ENCODE data around the gene RC3H1.
"Not testable (repeated sequence)": the region's sequence is repeated elsewhere in the genome, so short reads cannot be mapped to it uniquely, and the experiment has no call there.

The RC3H1 gene

DNA sequence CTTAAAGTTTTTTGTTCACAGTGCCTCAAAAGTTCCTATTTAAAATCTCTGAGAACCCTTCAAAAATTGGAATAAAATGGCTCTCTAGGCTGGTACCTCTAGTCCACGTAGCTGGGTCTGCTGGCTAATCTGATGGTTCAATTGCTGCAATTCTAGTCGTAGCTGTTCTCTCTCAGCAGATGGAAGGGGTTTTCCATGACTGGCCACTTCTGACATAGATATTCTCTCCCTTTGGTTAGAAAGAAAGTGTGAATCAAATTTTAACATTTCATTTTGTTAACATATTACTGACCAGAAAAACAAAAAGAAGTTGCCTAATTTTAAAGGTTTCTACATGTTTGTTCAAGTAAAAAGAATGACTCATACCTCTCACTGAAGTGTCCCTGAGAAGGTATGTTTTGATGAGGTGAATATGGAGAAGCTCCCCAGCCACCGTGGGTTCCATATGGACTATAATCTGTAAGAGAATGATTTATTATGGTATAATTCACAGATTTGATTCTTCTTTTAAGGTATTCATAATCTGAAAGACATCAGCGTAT is 75.7 kb downstream of the RC3H1 start:
- no peak for DNase-seq

DNA sequence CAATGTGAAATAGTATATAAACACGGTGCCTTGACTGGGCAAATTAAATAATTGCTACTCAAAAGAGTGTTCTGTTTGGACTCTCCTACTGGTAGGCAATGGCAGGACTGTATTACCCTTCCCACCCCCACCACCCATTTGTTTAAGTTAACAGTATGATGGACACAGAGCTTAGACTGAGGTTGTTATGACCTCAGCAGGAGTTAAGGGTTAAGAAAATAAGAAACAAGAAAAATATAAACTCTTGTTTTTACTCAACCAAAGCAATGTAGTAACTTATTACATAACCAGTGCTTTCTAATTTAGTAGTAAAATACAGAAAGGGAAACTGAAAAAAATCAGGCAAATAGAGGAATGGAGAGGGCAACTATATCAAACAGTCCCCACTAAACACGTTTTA is 85.1 kb downstream of the RC3H1 start:
- DNase-seq, result no peak

DNA sequence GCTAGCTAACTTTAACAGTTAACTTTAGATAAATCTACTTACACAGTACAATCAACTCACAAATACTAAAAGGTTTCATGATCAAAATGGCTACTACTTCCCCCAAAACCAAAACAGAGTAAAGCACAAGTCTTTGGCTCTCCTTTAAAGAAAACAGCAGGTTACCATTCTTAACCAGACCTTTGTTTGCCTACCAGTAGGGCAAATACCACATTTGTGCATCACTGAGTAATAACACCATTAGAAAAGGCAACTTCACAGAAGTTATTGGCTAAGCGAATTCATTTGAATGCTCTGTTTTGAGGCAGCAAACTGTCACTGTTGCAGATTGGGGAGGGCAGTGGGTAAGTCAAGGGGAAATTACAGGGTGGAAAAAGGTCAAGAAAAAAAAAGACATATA is 87.7 kb downstream of the RC3H1 start:
- no peak for DNase-seq

DNA sequence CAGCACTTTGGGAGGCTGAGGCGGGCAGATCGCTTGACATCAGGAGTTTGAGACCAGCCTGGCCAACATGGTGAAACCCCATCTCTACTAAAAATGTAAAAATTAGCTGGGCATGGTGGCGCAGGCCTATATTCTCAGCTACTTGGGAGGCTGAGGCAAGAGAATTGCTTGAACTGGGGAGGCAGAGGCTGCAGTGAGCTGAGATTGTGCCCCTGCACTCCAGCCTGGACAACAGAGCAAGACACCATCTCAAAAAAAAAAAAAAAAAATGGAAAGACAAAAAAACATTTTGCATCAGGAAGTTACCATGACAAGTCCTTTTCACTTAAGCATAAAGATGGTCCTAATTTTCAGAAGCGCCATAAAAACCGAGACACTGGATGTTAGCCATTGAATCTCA is 91.6 kb downstream of the RC3H1 start:
- DNase-seq, result not testable (repeated sequence)

DNA sequence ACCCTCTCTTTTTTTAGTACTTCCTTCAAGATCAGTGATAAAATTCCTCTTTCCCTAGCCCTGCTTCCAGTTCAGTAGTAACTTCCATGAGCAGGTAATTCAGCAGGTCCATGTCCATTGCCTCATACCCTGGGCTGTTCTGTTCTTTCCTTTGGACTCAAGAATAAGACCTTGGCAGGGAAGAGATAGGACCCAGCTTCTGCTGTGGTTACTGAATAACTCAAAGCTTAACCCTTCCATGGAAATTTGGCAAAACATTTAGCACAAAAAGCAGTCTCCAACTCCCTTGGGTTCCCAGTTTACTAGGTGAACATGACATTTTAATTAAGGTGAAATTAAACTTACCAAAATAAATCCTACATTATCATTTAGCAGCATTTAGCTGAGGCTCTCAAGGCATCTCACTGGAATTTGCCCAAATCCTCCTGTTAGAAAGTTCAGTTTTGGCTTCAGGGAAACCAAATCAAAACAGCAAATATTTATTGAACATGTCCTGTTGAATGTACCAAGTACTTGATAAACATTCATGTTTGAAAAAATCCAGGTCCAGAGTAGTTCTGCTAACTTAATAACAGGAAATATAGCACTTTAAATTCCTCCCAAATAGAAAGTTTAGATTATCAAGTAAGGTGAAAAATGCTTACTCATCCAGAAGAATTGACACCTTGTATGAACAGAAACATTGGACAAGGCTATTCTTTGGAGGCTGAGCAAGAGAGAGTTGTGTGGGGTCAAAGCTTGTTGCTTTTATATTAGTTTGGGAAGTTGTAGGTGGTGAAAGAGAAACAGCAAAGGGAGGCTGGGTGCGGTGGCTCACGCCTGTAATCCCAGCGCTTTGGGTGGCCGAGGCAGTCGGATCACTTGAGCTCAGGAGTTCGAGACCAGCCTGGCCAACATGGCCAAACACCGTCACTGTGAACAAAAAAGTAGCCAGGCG is 96.6 kb downstream of the RC3H1 start:
- DNase-seq, result no peak

DNA sequence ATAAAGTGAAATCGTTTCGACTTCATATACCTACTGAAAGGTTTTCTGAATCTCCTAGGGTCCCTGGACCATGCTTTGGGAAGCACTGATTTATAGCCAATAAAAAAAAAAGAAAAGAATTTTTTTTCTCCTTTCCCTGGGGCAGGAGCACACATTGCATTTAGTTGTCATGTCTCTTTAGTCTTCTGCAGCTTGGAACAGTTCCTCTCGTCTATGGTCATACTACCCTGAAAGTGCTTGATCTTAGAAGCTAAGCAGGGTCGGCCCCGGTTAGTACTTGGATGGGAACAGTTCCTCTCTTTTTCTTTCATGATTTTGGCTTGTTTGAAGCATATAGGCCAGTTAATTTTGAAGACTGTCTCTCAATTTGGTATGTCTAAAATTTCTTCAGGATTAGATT is 101.3 kb downstream of the RC3H1 start:
- no peak for DNase-seq

DNA sequence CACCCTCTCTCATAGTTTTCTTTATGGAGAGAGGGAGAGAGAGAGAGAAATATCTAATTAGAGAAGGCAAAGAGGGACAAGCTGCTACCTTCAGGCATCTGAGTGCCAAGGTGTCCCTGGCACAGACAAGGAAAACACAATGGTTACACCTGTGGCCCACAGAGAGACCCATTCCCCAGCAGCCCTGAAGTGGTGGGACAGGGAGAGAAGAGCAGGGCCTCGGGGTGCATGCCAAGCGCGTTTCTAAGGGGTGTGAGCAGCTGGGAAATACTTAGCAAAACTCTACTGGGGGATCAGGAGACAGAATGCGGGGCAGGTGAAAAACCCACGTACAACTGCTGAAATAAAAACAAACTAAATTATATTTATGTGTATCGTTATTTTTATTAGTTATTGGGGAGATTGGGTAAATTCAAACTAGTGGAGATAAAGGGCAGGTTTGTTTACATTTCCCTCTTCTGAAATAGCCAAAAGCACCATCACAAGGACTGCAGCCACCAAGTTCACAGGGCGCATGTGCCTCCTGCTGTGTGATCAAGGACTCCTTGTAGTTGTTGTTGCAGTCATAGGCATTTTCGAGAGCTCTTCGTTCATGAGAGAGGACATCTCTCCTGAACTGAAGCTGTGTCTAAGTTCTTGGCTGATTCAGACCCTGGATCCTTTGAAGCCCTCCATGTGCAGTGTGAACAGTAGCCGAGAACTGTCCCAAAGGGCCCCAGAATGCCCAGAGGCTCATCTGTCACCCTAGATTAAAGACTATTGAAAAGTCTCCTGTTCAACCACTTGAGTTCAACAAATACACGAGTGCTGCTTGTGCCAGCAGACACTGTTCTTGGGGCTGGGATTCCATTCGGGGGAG is 104.3 kb downstream of the RC3H1 start:
- no peak for DNase-seq

DNA sequence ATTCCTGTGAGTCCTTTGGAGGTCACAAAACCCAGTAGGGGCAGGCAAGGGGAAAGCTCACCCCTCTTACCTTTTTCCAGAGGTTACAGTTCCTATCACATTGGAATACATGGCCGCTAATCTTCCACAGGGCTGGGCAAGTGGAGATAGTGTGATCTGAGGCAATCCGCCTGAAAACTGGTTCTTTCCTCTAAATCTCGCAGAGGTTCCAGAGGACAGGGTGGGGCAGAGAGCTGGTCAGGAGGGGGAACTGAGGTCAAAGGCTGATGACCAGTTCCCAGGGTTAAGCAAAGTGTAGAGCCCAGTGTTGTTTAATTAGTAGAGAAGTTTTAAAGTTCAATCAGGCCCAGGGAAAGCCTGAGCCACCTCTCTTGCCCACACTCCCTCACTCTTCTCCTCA is 105.0 kb downstream of the RC3H1 start, which contains the start of gene SERPINC1:
Gene SERPINC1 (minus strand): TSS at position 179 of the 400 bp plus-strand sequence. CDS start 68 bp downstream, at position 111.
- DNase-seq, result no peak

DNA sequence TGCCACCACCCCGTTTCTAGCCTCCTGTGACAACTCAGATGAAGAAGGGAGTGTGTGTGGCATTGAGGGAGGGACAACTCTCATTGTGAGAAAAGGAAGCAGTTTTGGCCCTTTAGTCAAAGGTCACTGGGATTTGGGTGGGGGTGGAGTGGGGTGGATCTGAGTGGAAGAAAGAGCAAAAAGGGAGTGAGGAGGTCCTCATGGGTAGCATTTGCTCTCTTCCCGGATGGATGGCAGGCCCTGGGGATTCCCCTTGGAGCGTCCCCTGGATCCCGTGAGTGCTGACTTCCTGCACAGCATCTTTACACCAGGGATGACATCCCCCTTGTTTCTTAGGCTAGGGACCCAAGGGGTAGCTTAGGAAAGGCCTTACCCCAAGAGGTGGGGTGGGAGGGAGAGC is 105.5 kb downstream of the RC3H1 start:
- DNase-seq, result no peak

DNA sequence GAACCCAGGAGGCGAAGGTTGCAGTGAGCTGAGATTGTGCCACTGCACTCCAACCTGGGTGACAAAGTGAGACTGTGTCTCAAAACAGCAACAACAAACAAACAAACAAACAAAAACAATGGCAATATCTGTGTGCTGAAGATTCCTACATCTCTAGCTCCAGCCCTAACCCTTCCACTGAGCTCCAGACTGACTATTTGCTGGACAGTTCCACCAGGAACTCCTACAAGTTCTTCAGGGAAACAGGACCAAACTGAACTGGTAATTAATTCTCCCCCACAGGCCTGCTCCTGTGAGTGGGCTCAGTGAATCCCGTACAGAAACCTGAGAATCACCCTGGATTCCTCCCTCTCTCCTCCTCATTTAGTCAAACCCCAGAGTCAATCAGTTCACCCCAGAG is 106.6 kb downstream of the RC3H1 start:
- no peak for DNase-seq

DNA sequence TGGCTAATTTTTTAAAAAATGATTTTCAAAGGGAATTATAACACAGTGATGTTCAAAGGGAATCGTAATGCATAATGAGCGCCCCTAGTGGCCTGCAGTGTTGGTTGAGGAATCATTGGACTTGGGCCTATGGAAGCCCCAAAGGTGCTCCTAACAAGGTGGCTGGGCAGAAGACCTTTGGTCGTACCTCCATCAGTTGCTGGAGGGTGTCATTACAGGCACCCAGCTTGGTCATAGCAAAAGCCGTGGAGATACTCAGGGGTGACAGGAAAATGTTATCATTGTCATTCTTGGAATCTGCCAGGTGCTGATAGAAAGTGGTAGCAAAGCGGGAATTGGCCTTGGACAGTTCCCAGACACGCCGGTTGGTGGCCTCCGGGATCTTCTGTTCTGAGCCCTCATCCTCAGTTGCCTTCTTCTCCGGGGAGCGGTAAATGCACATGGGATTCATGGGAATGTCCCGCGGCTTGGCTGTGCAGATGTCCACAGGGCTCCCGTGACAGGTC is 107.7 kb downstream of the RC3H1 start:
- DNase-seq, result no peak

DNA sequence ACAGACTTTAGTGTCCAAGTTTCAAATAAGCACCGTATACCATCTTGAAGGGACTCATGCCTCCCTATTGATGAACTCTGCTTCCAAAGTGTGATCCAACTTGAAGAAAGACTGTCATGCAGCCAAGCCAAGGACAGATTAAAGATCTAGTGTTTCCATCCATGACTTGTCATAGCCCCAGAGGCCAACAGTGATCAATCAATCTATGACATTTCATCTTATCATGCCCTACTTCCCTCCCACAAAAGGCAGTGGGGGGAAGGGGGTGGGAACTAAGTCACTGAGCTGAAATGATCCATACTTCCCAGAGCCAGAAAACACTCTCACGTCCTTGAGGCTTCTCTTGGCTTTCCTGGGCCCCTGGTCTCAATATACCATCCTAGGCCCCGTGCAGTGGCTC is 109.0 kb downstream of the RC3H1 start:
- DNase-seq, result no peak

DNA sequence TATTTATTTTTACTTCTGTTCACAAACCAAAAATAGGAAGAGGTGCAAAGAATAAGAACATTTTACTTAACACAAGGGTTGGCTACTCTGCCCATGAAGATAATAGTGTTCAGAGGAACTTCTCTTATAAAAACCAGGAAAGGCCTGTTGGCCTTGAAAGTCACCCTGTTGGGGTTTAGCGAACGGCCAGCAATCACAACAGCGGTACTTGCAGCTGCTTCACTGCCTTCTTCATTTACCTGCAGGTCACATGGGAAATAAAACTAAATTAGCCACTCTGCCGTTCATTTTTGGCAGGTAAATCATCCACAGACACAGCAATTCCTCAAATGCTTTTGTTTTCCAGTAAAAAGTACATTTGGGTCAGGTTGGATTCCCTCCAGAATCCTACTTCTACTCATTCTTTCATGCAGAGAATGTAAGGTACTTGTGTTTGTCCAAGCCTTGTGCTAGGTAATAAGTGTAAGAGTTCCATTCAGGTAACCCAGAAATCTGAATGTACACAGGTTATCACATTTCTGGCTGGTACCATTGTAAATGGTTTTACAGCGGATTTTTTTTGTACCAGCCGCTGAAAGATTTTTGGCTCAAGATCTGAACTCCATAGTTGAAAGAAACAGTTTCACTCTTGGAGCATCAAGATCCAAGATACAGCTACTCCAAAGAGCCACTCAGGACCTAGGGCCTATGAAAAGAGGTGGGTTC is 118.2 kb downstream of the RC3H1 start:
- DNase-seq, result no peak

DNA sequence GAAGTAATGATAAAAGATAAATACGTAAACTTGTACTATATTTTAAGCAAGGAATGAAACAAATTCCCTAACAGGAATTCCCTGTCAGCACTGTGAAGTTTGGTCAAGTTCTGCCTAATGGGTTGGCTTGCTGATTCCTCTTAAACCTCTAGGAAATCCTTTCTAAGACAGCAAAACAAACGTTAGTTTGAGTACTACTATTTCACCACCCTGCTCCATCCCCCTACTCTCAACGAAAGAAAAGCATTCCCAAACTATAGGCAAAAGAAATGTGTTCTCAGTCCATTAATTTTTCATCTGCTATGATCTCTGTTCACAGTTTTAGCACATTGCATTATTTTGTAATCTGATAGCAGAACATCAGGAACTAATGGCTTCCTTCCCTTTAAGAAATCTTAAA is 121.2 kb downstream of the RC3H1 start:
- no peak for DNase-seq

DNA sequence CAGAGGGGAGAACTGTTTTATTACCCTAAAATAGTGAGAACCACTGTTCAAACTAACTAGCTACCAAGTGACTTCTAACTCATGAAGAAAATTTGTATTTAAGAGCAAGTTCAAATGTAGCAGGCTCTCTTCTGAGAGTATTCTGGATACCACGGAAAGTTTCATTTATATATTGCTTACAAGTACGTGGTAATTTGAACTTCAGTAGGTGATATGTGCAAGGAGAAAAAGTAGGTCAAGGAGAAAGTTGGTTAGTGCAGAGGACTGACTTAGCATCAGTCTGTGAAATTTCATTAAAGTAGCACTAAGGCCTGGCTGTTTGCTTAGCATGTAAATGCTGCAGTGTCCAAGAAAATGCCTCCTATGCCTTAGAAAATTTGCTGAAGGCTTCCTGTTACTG is 121.7 kb downstream of the RC3H1 start:
- no peak for DNase-seq

DNA sequence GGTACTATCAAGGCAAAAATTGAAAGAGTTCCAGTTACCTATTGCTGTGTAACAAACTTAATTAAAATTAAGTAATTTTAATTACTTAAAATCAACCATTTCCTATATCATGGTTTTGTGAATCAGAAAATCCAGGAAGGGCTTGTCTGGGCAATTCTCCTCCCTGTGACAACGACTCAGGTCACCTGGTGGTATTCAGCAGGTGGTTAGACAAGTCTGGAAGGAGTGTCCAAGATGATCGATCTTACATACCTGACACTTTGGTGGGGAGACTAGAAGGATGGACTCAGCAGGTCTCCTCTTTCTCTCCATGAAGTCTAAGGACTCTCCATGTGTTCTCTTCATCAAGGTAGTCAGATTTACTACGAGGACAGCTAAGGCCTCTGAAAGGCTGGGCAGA is 128.0 kb downstream of the RC3H1 start:
- no peak for DNase-seq

DNA sequence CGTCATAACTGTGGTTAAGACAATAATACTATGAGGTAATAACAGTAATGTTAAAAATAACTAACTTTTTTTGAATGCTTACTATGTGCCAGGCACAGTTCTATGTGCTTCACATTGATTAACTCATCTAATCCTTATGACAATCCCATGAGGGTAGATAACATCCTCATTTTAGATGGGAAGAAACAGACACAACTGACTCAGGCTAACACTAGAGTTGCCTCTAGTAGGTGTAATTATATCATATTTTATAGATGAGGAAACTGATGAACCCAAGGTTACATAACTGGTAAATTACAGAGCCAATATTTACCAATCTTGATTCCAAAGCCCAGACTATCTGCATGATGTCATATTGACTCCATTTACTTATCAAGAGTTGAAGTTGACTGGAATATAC is 128.5 kb downstream of the RC3H1 start:
- no peak for DNase-seq

DNA sequence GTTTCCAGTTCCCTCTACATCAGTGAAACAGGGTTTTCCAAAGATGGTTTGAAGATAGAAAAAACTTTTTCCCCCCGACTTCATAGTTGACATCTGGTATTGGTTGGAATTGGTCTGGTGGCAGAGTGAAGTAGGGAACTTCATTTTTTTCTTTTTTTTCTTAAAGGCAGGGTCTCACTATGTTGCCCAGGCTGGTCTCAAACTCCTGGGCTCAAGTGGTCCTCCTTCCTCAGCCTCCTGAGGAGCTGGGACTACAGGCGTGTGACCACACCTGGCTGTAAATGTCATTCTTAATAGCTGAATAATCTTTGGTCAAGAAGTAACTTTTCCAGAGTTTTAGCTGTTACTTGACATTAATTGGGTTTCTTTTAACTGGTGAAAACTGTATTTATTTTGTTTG is 132.3 kb downstream of the RC3H1 start:
- no peak for DNase-seq

DNA sequence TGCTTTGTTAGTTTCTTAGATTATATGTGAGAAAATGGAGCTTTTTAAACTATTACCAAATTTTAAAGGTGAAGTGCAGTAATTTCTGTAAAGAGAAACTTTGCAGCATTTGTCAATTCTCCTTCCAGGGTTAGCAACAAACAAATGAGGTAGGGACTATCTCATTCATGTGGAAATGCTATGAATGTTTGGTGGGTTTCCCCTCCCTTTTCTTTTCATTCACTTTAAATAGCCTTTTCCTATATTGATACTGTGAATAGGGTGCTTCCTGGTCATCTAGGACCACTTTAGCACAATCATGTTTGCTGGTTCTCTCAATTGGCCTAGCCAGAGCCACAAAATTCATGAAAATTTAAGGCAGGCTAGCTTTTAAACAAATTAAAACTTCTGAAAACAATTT is 133.4 kb downstream of the RC3H1 start:
- DNase-seq, result no peak

DNA sequence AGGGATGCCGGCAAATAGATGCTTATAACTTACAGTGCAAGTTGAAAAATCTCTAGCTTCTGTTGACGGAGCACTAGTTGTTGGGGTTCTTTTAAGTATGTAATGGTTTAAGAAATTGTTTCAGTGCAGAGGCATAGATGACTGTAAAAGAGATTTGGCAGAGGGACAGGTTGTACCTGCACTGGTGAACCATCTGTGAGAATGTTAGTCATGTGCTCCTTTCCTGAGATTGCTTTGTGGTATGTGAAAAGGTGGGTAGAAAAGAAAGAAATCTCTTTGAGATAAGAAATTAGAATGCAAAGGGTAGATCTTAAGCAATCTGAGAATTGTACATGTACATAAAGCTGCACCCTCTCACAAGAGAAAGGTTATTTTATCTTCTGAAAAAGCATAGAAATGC is 134.5 kb downstream of the RC3H1 start:
- no peak for DNase-seq

DNA sequence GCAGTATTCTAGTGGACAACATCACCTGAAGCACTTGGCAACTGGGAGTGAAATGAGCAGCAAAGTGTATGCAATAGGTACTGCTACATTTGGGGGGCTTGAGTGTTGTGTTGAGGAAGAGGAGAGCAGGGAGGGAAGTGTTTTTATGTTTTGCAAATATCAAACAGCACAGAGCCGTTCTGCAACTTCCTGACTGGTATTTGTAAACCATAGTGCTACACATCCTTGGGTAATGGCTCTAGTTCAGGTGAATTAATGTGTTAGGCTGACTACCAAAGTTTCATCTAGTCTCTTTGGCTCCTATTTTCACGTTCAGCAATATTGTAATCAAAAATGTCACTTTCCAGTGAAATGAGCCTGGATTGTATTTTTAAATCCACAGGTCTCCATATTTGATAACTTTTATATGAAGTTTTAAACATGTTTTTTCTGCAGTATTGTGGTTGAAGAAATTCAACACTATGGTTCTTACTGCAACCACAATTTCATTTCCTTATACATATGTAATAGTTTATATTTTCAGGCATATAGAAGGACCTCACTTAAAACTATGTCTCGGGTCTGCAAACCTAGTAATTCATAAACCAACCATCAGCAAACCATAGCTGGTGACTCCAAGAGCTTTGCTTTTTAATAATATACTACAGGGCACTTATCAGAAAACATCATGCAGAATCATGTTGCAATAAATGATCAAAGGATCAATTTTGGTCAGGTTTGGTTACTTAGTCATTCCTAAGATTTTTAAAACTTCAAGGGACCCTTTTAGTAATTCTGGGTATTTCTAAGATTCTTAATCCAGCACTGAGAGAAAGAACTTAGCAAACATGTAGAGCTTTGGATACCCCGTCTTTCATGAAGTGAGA is 135.2 kb downstream of the RC3H1 start:
- no peak for DNase-seq

DNA sequence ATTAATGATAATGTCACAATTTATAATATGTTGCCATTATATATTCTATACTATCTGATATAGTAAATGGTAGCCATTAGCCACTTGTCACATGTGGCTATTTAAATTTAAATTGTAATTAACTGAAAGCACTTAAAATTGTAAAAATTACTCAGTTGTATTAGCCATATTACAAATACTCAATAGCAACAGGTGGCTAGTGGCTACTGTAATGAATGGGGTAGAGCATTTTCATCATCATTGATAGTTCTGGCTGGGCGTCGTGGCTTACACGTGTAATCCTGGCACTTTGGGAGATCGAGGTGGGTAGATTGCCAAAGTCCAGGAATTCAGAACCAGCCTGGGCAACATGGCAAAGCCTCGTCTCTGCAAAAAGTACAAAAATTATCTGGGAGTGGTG is 137.5 kb downstream of the RC3H1 start:
- no peak for DNase-seq
